Coronary artery (tissue), 2 donors: ENCODE measurements around the gene DYTN.

ENCODE experiments used
- DNase-seq: peaks from one replicate; pipeline ENCODE4 v3.0.0-alpha.2; 2017; ENCODE audit warnings: low spot score
- H3K27ac ChIP-seq, 2 donors: fragments of 200-600 bp; sonication (generic); one replicate each; pipeline ENCODE4 v1.5.1; 2016 to 2019
- H3K4me3 ChIP-seq: fragments of 200-600 bp; sonication (generic); 2 replicates; pipeline ENCODE4 v1.5.1; 2016; ENCODE audit warnings: mild to moderate bottlenecking, moderate library complexity
- TF ChIP-seq, protein P1 (sequence below): fragments of 200-600 bp; sonication (generic); IDR thresholded peaks from one replicate; pipeline ENCODE4 v1.5.1; 2019; ENCODE audit warnings: antibody characterized with exemption

Gene DYTN

DNA sequence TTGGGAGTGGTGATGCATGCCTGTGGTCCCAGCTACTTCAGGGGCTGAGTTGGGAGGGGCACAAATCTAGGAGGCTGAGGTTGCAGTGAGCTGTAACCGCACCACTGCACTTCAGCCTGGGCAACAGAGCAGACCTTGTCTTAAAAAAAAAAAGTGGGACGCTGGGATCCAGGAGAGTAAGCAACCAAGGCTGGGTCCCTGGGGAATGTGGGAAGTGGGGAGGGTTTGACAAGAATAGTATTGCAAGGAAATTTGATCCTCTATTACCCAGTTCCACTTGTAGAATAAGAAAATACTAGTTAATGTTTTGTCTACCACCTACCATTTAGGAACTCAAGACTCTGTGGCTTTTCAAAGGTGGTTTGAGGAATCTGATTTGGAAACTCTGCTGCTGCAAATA is 21.1 kb upstream of the DYTN start:
- Histone ChIP-seq H3K4me3 (no peak overlapping the region), H3K27ac (no peak overlapping the region)
- no peak for DNase-seq
- TF ChIP-seq, protein P1, sequence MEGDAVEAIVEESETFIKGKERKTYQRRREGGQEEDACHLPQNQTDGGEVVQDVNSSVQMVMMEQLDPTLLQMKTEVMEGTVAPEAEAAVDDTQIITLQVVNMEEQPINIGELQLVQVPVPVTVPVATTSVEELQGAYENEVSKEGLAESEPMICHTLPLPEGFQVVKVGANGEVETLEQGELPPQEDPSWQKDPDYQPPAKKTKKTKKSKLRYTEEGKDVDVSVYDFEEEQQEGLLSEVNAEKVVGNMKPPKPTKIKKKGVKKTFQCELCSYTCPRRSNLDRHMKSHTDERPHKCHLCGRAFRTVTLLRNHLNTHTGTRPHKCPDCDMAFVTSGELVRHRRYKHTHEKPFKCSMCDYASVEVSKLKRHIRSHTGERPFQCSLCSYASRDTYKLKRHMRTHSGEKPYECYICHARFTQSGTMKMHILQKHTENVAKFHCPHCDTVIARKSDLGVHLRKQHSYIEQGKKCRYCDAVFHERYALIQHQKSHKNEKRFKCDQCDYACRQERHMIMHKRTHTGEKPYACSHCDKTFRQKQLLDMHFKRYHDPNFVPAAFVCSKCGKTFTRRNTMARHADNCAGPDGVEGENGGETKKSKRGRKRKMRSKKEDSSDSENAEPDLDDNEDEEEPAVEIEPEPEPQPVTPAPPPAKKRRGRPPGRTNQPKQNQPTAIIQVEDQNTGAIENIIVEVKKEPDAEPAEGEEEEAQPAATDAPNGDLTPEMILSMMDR: no peak

DNA sequence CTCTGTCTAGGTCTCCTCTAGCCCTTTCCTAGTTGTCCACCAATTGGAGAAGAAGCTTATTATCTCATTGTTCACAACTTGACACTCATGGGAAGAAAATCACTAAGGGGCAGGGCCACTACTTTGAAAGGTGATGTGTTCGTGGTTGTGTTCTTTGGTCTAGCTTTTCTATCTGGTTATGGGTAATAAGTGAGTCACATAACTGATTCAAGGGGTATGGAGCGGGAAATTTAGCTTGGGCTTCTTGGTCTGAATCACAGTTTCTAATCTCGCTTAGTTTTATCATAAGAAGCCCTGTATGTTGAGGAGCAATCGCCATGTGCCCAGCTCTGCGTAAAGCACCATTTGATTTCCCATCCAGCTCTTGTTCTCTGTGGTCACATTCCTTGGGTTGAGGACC is 18.7 kb upstream of the DYTN start:
- TF ChIP-seq, protein P1: no peak
- H3K27ac ChIP-seq: no peak overlapping the region
- H3K4me3 ChIP-seq: no peak overlapping the region
- DNase-seq: no peak

DNA sequence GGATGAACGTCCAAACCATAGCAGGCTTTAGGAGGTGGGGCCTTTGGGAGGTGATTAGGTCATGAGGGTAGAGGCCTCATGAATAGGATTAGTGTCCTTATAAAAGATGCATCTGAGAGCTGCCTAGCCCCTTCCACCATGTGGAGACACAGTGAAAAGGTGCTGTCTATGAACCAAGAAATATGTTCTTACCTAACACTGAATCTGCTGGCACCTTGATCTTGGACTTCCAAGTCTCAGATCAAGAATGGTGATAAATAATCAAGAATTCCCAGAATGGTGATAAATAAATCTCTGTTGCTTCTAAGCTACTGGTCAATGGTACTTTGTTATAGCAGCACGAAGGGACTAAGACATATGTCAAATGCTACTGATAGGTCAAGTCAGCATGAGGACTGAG is 15.1 kb upstream of the DYTN start:
- DNase-seq: no peak
- TF ChIP-seq, protein P1: no peak
- no peak overlapping the region for H3K27ac ChIP-seq
- no peak overlapping the region for H3K4me3 ChIP-seq

DNA sequence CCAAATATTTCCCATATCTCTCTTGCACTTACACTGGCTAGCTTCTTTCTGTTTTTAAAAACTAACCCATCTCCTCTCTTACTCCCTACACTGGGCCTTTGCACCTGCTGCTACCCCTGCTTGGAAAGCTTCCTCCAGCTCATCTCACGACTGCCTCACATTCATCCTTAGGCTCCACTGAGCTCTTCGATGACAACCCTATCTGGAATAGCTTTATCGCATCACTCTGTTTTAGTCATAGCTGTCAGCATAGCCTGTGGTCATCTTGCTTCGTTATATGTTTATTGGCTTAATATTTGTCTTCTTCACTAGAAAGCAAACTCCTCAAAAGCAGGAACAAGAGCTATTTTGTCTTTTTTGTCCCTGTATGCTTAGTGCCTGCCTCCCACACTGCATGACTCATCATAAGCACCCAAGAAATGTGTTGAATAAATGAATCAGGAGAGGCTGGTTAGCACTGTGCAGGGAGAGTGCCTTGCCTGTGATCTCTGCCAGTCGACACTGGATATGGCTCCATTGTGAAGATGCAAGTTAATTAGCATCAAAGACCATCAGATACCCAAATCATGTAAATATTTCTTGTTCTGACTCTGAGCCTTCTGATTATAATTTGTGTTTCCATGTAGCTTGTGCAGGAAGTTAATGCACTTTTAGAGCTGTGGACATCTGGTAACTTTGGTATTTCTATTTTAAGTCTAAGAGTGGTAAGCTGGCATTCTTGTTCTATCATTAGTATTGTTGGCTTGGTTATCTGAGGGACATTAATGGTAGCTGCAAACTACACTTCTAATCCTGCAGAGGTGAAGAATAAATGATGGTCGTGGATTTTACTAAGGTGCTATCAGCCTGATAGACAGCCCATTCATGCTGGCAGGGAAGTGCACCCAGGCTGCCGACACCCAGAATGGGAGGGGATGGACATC is 10.3 kb upstream of the DYTN start:
- H3K27ac ChIP-seq: no peak overlapping the region
- DNase-seq: no peak
- H3K4me3 ChIP-seq: no peak overlapping the region
- TF ChIP-seq, protein P1: no peak

DNA sequence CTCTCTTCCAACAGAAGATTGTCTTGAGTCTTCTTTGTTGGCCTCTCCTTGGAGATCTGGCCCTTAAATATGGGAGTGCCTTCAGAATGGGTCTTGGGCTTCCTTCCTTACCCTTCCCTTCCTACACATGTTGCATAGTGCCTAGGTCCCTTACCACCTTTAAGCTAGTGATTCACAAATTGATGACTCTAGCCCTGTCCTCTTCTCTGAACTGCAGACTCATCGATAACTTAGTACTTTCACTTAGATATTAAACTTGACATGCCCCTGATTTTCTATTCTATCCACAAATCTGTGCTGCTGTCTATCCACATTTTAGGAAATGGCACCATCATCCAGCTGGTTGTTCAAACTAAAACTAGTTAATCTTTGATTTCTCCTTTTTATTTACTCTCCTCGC is 9.1 kb upstream of the DYTN start:
- no peak overlapping the region for H3K4me3 ChIP-seq
- no peak overlapping the region for H3K27ac ChIP-seq
- TF ChIP-seq, protein P1: no peak
- no peak for DNase-seq

DNA sequence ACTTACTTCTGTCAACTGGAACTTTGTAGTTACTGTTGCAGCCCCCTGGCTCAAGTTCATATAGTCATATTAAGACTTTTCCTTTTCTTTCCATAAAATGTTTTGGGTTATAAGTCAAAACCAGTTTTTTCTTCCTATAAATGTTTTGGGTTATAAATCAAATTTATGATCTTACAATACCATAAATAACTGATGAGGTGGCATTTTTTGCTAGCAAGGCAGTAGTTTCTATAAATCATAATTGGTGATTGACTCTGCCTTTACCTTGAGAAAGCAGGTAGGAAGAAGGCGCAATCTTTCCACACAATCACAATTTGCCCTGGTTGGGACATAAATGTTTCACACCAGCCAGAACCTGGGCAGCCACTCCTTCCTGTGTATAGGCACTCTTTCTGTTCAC is 5.1 kb upstream of the DYTN start:
- no peak for DNase-seq
- no peak overlapping the region for H3K4me3 ChIP-seq
- no peak overlapping the region for H3K27ac ChIP-seq
- TF ChIP-seq, protein P1: no peak
